ENCODE results near the gene SPO11.

Gene SPO11

GRCh38 chr20:57310821-57311514 is 18.6 kb upstream of the SPO11 start:
- DNase-seq (ENCODE audit: low read depth): no peak

GRCh38 chr20:57312138-57312537 is 17.5 kb upstream of the SPO11 start:
- DNase-seq (ENCODE audit: low read depth): no peak

GRCh38 chr20:57313230-57313629 is 16.4 kb upstream of the SPO11 start:
- no peak for DNase-seq (ENCODE audit: low read depth)

- no peak for DNase-seq (ENCODE audit: low read depth)
These were observed 15.7 kb upstream of the SPO11 start for GRCh38 chr20:57313951-57314350.

GRCh38 chr20:57315083-57315975 is 14.3 kb upstream of the SPO11 start:
- no peak for DNase-seq (ENCODE audit: low read depth)

GRCh38 chr20:57315976-57316480 is 13.6 kb upstream of the SPO11 start:
- DNase-seq (ENCODE audit: low read depth): no peak

GRCh38 chr20:57316795-57317201 is 12.8 kb upstream of the SPO11 start:
- no peak for DNase-seq (ENCODE audit: low read depth)

- DNase-seq (ENCODE audit: low read depth): no peak
These were observed 12.3 kb upstream of the SPO11 start for GRCh38 chr20:57317316-57317788.

GRCh38 chr20:57317789-57318371 is 11.7 kb upstream of the SPO11 start:
- no peak for DNase-seq (ENCODE audit: low read depth)

GRCh38 chr20:57319584-57319983 is 10.0 kb upstream of the SPO11 start:
- DNase-seq (ENCODE audit: low read depth): no peak

- DNase-seq (ENCODE audit: low read depth): no peak
These were observed 9.2 kb upstream of the SPO11 start for GRCh38 chr20:57320358-57320757.

- DNase-seq (ENCODE audit: low read depth): no peak
These were observed 8.5 kb upstream of the SPO11 start for GRCh38 chr20:57321142-57321541.

GRCh38 chr20:57322476-57322875 is 7.1 kb upstream of the SPO11 start:
- no peak for DNase-seq (ENCODE audit: low read depth)

- DNase-seq (ENCODE audit: low read depth): no peak
These were observed 6.6 kb upstream of the SPO11 start for GRCh38 chr20:57323034-57323433.

GRCh38 chr20:57325632-57326356 is 3.8 kb upstream of the SPO11 start:
- no peak for DNase-seq (ENCODE audit: low read depth)

- no peak for DNase-seq (ENCODE audit: low read depth)
These were observed 2.7 kb upstream of the SPO11 start for GRCh38 chr20:57326667-57327455.

GRCh38 chr20:57327820-57328219 is 1.8 kb upstream of the SPO11 start:
- DNase-seq (ENCODE audit: low read depth): no peak

- DNase-seq (ENCODE audit: low read depth): no peak
These were observed 1.4 kb downstream of the SPO11 start for GRCh38 chr20:57330998-57331397.

- no peak for DNase-seq (ENCODE audit: low read depth)
These were observed 2.8 kb downstream of the SPO11 start for GRCh38 chr20:57332105-57333089.

- no peak for DNase-seq (ENCODE audit: low read depth)
These were observed 5.8 kb downstream of the SPO11 start for GRCh38 chr20:57335392-57335791.
